Endothelial cell of umbilical vein (primary cell): ENCODE results near the gene S1PR4. TPM values are rescaled to one million over a fixed set of nuclear protein-coding genes. Genes with fewer than 3 reads are reported as not detected.

Source experiments
- BruUV-seq: library from RNA; stranded (reverse); fragments of 400-500 nt; replicated peaks from 2 replicates; lab custom pipeline; 2021; lab: Mats Ljungman, UMichigan
- CTCF ChIA-PET: fragments of 300-600, 350-600 bp; sonication (Branson Sonifier 250); formaldehyde crosslinking; loops from one replicate; lab custom pipeline; 2021; ENCODE audit warnings: antibody characterized with exemption, inconsistent platforms; lab: Charles Lee
- POLR2A ChIA-PET: fragments of 300-600, 350-600 bp; sonication (Branson Sonifier 250); formaldehyde crosslinking; loops from one replicate; lab custom pipeline; 2021; ENCODE audit warnings: antibody characterized with exemption, inconsistent platforms; lab: Charles Lee
- DNase-seq: peaks from one replicate; pipeline ENCODE4 v3.0.0-alpha.2; 2011; ENCODE audit warnings: low read depth, low spot score
- FAIRE-seq: peaks from 2 replicates; lab custom pipeline; 2011; peaks lifted over from hg19 to GRCh38; lab: Jason Lieb, UNC
- H2AFZ ChIP-seq: 2 replicates; pipeline ENCODE4 v1.6.0; 2012; ENCODE audit warnings: low read depth, low read length, control low read depth, inconsistent platforms
- H3K27ac ChIP-seq: 2 replicates; pipeline ENCODE4 v1.5.1; 2011; ENCODE audit warnings: low read depth, mild to moderate bottlenecking, control low read depth, low read length, moderate library complexity; ENCODE audit not compliant: insufficient read depth
- H3K27me3 ChIP-seq, 2 experiments: 2 replicates each; pipeline versions ENCODE4 v1.6.0 to v1.6.1; 2011; ENCODE audit warnings: low read length in 2 of 2, mixed read lengths in 1 of 2; ENCODE audit not compliant: control insufficient read depth in 2 of 2, insufficient read depth in 2 of 2
- H3K36me3 ChIP-seq, 2 experiments: 2 replicates in 1 of 2; 3 replicates in 1 of 2; pipeline ENCODE4 v1.5.1; 2011; ENCODE audit warnings: low read length in 2 of 2, mild to moderate bottlenecking in 1 of 2, moderate library complexity in 1 of 2; ENCODE audit not compliant: control insufficient read depth in 2 of 2, insufficient read depth in 2 of 2; ENCODE audit errors: extremely low read depth in 1 of 2
- H3K4me1 ChIP-seq: 3 replicates; pipeline ENCODE4 v1.5.1; 2011; ENCODE audit warnings: mild to moderate bottlenecking, low read length; ENCODE audit not compliant: control insufficient read depth, insufficient read depth; ENCODE audit errors: extremely low read depth
- H3K4me2 ChIP-seq: 2 replicates; pipeline ENCODE4 v1.6.1; 2011; ENCODE audit warnings: low read length, control low read depth, mixed read lengths; ENCODE audit not compliant: insufficient read depth
- H3K4me3 ChIP-seq, 3 experiments: fragments of 200-600 bp in 1 of 3; sonication (generic), shearing (Covaris generic) in 1 of 3; replicated peaks in 1 of 3; 2 replicates each; pipeline ENCODE4 v1.5.1; 2011 to 2016; ENCODE audit warnings: control low read depth in 3 of 3, low read length in 3 of 3, mild to moderate bottlenecking in 2 of 3, inconsistent platforms in 1 of 3, low read depth in 1 of 3, moderate library complexity in 1 of 3; ENCODE audit not compliant: insufficient read depth in 1 of 3
- H3K79me2 ChIP-seq: 2 replicates; pipeline ENCODE4 v1.6.0; 2012; ENCODE audit warnings: low read length, inconsistent platforms; ENCODE audit not compliant: control insufficient read depth, insufficient read depth
- H3K9ac ChIP-seq: replicated peaks from 2 replicates; pipeline ENCODE3; 2011; ENCODE audit warnings: low read length, control low read depth; ENCODE audit not compliant: insufficient read depth; ENCODE audit errors: extremely low read depth
- H3K9me1 ChIP-seq: replicated peaks from 3 replicates; pipeline ENCODE4 v1.6.0; 2011; ENCODE audit warnings: mild to moderate bottlenecking, low read length; ENCODE audit not compliant: control insufficient read depth, insufficient read depth; ENCODE audit errors: extremely low read depth
- H3K9me3 ChIP-seq: replicated peaks from 2 replicates; pipeline ENCODE4 v1.5.1; 2012; ENCODE audit warnings: low read length, inconsistent platforms; ENCODE audit not compliant: control insufficient read depth, insufficient read depth
- H4K20me1 ChIP-seq: replicated peaks from 2 replicates; pipeline ENCODE3; 2011; ENCODE audit warnings: mild to moderate bottlenecking, low read length; ENCODE audit not compliant: control insufficient read depth, insufficient read depth; ENCODE audit errors: extremely low read depth
- EZH2 ChIP-seq: IDR thresholded peaks from 2 replicates; pipeline ENCODE4 v1.6.1; 2012; ENCODE audit warnings: borderline replicate concordance, low read depth, mild to moderate bottlenecking, moderate library complexity, low read length, inconsistent platforms; ENCODE audit not compliant: severe bottlenecking
- FOS ChIP-seq: IDR thresholded peaks from 2 replicates; pipeline ENCODE4 v1.6.1; 2011; ENCODE audit warnings: mild to moderate bottlenecking, low read length, moderate library complexity, borderline replicate concordance; ENCODE audit not compliant: insufficient read depth
- GATA2 ChIP-seq: IDR thresholded peaks from 2 replicates; pipeline ENCODE4 v1.7.0; 2011; ENCODE audit warnings: low read depth, mild to moderate bottlenecking, moderate library complexity, mixed read lengths, low read length; ENCODE audit not compliant: insufficient read length, insufficient read depth
- JUN ChIP-seq: IDR thresholded peaks from 2 replicates; pipeline ENCODE4 v1.6.1; 2011; ENCODE audit warnings: borderline replicate concordance, low read depth; ENCODE audit not compliant: insufficient read length, insufficient read depth
- MYC ChIP-seq: IDR thresholded peaks from one replicate; pipeline ENCODE4 v1.6.1; 2011; ENCODE audit warnings: mild to moderate bottlenecking, low read depth, low read length
- POLR2A ChIP-seq: IDR thresholded peaks from 2 replicates; pipeline ENCODE4 v1.6.1; 2012; ENCODE audit warnings: low read depth, mild to moderate bottlenecking, control low read depth, low read length
- POLR2AphosphoS5 ChIP-seq: IDR thresholded peaks from 2 replicates; pipeline ENCODE4 v1.6.1; 2012; ENCODE audit warnings: low read depth, mild to moderate bottlenecking, control low read depth, low read length, moderate library complexity; ENCODE audit not compliant: insufficient read depth
- dilution Hi-C: fragments of 300-500 bp; cut with MboI; formaldehyde crosslinking; loops from one replicate; pipeline ENCODE4 v1.15.0; 2019; ENCODE audit warnings: low sequenced_read_pairs; ENCODE audit not compliant: extremely low pct_ligation_motif_present
- intact Hi-C: fragments of 100-400 bp; cut with micrococcal nuclease; formaldehyde crosslinking; loops from one replicate; pipeline ENCODE4 v1.10.0; 2022
- polyA plus RNA-seq, 4 experiments: library from polyadenylated mRNA; depleted of rRNA in 3 of 4; stranded (reverse) in 3 of 4; unstranded in 1 of 4; fragments of >200 nt; gene quantifications; 2 replicates each; pipeline versions ENCODE4 v1.2.1 to v1.2.3, GENCODE V29; 2011 to 2012; ENCODE audit warnings: missing spikeins in 1 of 4
- total RNA-seq: library from RNA; stranded (reverse); gene quantifications from 2 replicates; pipeline ENCODE4 v1.2.3, GENCODE V29; 2021
- TF ChIP-seq, protein P1 (sequence below), 2 donors: IDR thresholded peaks; 1 replicate in 1 of 2; 2 replicates in 1 of 2; pipeline ENCODE4 v1.5.1; 2011; ENCODE audit warnings: low read length in 2 of 2, mild to moderate bottlenecking in 2 of 2, moderate library complexity in 2 of 2, control low read depth in 1 of 2, inconsistent platforms in 1 of 2, low read depth in 1 of 2; ENCODE audit not compliant: insufficient read depth in 1 of 2; ENCODE audit errors: extremely low read depth in 1 of 2
- TF ChIP-seq, protein P2 (sequence below): IDR thresholded peaks from 2 replicates; pipeline ENCODE4 v1.6.1; 2011; ENCODE audit not compliant: insufficient read depth, insufficient read length

S1PR4 gene
- total and polyA plus RNA-seq, 2 donors (not counting 3 experiments of a cell fraction or from before 2014, with no cell fraction given), result 1.7 to 2.5 TPM

DNA sequence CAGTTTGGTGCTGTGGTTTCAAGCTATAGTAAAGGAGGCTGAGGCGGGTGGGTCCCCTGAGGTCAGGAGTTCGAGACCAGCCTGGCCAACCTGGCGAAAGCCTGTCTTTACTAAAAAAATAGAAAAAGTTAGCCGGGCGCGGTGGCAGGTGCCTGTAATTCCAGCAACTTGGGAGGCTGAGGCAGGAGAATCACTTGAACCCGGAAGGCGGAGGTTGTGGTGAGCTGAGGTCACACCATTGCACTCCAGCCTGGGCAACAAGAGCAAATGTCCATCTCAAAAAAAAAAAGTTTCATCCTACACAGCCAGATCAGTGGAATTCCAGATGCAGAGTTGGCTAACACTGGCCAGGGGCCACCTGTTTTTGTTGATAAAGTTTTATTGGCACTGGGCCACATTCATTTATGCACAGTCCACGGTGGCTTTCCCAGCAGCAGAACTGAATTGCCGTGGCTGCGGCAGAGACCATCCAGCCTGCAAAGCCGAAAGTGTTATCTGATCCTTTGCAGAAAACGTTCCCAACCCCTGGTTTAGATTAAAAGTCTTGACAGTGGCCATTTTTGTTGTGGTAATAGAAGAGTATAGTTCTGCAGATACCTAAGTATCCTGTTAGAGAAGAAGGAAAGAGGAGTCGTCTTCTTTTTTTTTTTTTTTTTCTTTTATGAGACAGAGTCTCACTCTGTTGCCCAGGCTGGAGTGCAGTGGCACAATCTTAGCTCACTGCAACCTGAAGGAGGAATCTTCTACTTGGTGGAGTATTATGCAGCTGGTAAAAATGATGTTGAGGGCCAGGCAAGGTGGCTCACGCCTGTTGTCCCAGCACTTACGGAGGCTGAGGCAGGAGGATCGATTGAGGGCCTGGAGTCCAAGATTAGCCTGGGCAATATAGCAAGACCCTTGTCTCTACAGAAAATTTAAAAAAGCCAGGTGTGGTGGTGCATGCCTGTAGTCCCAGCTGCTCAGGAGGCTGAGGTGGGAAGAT lies 15.8 kb downstream of the S1PR4 start:
- CTCF ChIA-PET, result no interaction called here
- H2AFZ ChIP-seq, result no peak overlapping the region
- H4K20me1 ChIP-seq, result no peaks in the 10 kb centered on the region
- no TSS peak for BruUV-seq
- H3K27me3 ChIP-seq, result no peaks in the 10 kb centered on the region
- H3K4me3 ChIP-seq, result no peak overlapping the region
- dilution Hi-C loops (no loop called here), intact Hi-C loops (no loop called here)
- FAIRE-seq (no peak), DNase-seq (no peak)
- no peaks in the 10 kb centered on the region for H3K4me1 ChIP-seq
- no peak for TF ChIP-seq EZH2
- TF ChIP-seq POLR2A, result no peak
- TF ChIP-seq FOS, result no peak
- TF ChIP-seq, protein P1, sequence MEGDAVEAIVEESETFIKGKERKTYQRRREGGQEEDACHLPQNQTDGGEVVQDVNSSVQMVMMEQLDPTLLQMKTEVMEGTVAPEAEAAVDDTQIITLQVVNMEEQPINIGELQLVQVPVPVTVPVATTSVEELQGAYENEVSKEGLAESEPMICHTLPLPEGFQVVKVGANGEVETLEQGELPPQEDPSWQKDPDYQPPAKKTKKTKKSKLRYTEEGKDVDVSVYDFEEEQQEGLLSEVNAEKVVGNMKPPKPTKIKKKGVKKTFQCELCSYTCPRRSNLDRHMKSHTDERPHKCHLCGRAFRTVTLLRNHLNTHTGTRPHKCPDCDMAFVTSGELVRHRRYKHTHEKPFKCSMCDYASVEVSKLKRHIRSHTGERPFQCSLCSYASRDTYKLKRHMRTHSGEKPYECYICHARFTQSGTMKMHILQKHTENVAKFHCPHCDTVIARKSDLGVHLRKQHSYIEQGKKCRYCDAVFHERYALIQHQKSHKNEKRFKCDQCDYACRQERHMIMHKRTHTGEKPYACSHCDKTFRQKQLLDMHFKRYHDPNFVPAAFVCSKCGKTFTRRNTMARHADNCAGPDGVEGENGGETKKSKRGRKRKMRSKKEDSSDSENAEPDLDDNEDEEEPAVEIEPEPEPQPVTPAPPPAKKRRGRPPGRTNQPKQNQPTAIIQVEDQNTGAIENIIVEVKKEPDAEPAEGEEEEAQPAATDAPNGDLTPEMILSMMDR (IDR thresholded peaks at IDR 0.05; ENCODE audit: extremely low read depth in 1 of 2, insufficient read depth in 1 of 2, low read depth in 1 of 2, low read length in 2 of 2), result no peak
- TF ChIP-seq, protein P2, sequence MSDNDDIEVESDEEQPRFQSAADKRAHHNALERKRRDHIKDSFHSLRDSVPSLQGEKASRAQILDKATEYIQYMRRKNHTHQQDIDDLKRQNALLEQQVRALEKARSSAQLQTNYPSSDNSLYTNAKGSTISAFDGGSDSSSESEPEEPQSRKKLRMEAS, result no peak
- TF ChIP-seq JUN, result no peak
- TF ChIP-seq POLR2AphosphoS5, result no peak
- TF ChIP-seq GATA2, result no peak
- TF ChIP-seq MYC, result no peak
- H3K79me2 ChIP-seq, result peaks cover 22% of the 10 kb centered on the region
- no peak overlapping the region for H3K27ac ChIP-seq
- no peak overlapping the region for H3K9ac ChIP-seq
- POLR2A ChIA-PET, result no interaction called here
- no peaks in the 10 kb centered on the region for H3K9me3 ChIP-seq
- H3K36me3 ChIP-seq, result peaks cover 0 to 8% of the 10 kb centered on the region in 2 experiments
- H3K9me1 ChIP-seq, result no peaks in the 10 kb centered on the region
- no peak overlapping the region for H3K4me2 ChIP-seq
